ENCODE data around the gene MYOCD.
"Not testable (repeated sequence)": the region's sequence is repeated elsewhere in the genome, so short reads cannot be mapped to it uniquely, and the experiment has no call there.

The MYOCD gene

GRCh38 chr17:12665263-12666210, at the start of gene MYOCD:
MYOCD (plus strand) TSS chr17:12665890; CDS start chr17:12666189, 299 bp downstream.
- no peak for DNase-seq

- DNase-seq, result no peak
Observed at GRCh38 chr17:12616161-12616560, 49.5 kb upstream of the MYOCD start.

GRCh38 chr17:12618557-12618956, 47.1 kb upstream of the MYOCD start:
- DNase-seq, result no peak

GRCh38 chr17:12619459-12620199, 46.1 kb upstream of the MYOCD start:
- no peak for DNase-seq

- no peak for DNase-seq
Observed at GRCh38 chr17:12620200-12620720, 45.4 kb upstream of the MYOCD start.

- no peak for DNase-seq
Observed at GRCh38 chr17:12622726-12623125, 43.0 kb upstream of the MYOCD start.

GRCh38 chr17:12623220-12623848, 42.4 kb upstream of the MYOCD start:
- DNase-seq, result no peak

- no peak for DNase-seq
Observed at GRCh38 chr17:12624211-12624610, 41.5 kb upstream of the MYOCD start.

- DNase-seq, result no peak
Observed at GRCh38 chr17:12625092-12625491, 40.6 kb upstream of the MYOCD start.

GRCh38 chr17:12627177-12627629, 38.5 kb upstream of the MYOCD start:
- no peak for DNase-seq

GRCh38 chr17:12627781-12628451, 37.8 kb upstream of the MYOCD start:
- no peak for DNase-seq

- DNase-seq, result no peak
Observed at GRCh38 chr17:12631076-12631475, 34.6 kb upstream of the MYOCD start.

GRCh38 chr17:12632785-12633184, 32.9 kb upstream of the MYOCD start:
- DNase-seq, result no peak

- DNase-seq, result no peak
Observed at GRCh38 chr17:12634789-12635414, 30.8 kb upstream of the MYOCD start.

GRCh38 chr17:12635996-12636395, 29.7 kb upstream of the MYOCD start:
- DNase-seq, result not testable (repeated sequence)

GRCh38 chr17:12637015-12637414, 28.7 kb upstream of the MYOCD start:
- no peak for DNase-seq

GRCh38 chr17:12637745-12638651, 27.7 kb upstream of the MYOCD start:
- DNase-seq, result no peak

- DNase-seq, result no peak
Observed at GRCh38 chr17:12640364-12640763, 25.3 kb upstream of the MYOCD start.

- no peak for DNase-seq
Observed at GRCh38 chr17:12641084-12641483, 24.6 kb upstream of the MYOCD start.

GRCh38 chr17:12642034-12642433, 23.7 kb upstream of the MYOCD start:
- no peak for DNase-seq

GRCh38 chr17:12643822-12644221, 21.9 kb upstream of the MYOCD start:
- no peak for DNase-seq
